Heart right ventricle (tissue), 16 donors: Measurements from ENCODE around the gene DDRGK1. TPM values are rescaled to one million over a fixed set of nuclear protein-coding genes. Genes with fewer than 3 reads are reported as not detected.
A peak's percentile ranks its signal among the peaks of the same experiment; 100 is the strongest.

Source experiments
- ATAC-seq, 8 donors: fragments of 200-7000 bp; cut with Tn5 transposase; one replicate each; pipeline ENCODE4 v1.9.1; 2020; ENCODE audit warnings: mild to moderate bottlenecking in 8 of 8, moderate library complexity in 8 of 8, moderate number of reproducible peaks in 1 of 8
- DNase-seq, 2 donors: peaks; one replicate each; pipeline ENCODE4 v3.0.0-alpha.2; 2020
- H3K27ac ChIP-seq, 10 donors: fragments of 200-600 bp; sonication (generic) in 2 of 10; one replicate each; pipeline versions ENCODE4 v1.5.0 to v1.8.0; 2020 to 2022; ENCODE audit warnings: mild to moderate bottlenecking in 3 of 10
- H3K27me3 ChIP-seq, 7 donors: fragments of 200-600 bp; one replicate each; pipeline ENCODE4 v1.8.0; 2021 to 2022; ENCODE audit warnings: mild to moderate bottlenecking in 2 of 7
- H3K36me3 ChIP-seq, 9 donors: fragments of 200-600 bp; sonication (generic) in 1 of 9; one replicate each; pipeline versions ENCODE4 v1.5.0 to v1.8.0; 2020 to 2022; ENCODE audit warnings: mild to moderate bottlenecking in 2 of 9
- H3K4me1 ChIP-seq, 9 donors: fragments of 200-600 bp; sonication (generic) in 1 of 9; one replicate each; pipeline versions ENCODE4 v1.5.0 to v1.8.0; 2020 to 2022; ENCODE audit warnings: mild to moderate bottlenecking in 4 of 9
- H3K4me3 ChIP-seq, 10 donors: fragments of 200-600 bp; sonication (generic) in 2 of 10; one replicate each; pipeline versions ENCODE4 v1.5.0 to v1.8.0; 2020 to 2022; ENCODE audit warnings: mild to moderate bottlenecking in 7 of 10, moderate library complexity in 2 of 10
- H3K9me3 ChIP-seq, 11 donors: fragments of 200-600 bp in 10 of 11; sonication (generic) in 2 of 11; one replicate each; pipeline versions ENCODE4 v1.5.0 to v1.8.0; 2013 to 2022; ENCODE audit warnings: mild to moderate bottlenecking in 2 of 11, control low read depth in 1 of 11, moderate library complexity in 1 of 11
- WGBS, 2 donors: extraction: QIAGEN DNeasy Blood & Tissue Kit; methylation state at CpG; one replicate each; pipeline ENCODE4 v1.1.7; 2013; ENCODE audit warnings: inconsistent platforms in 1 of 2; 5-methylcytosine and 5-hydroxymethylcytosine counted together
- intact Hi-C, 10 donors: fragments of 100-400 bp; cut with DNase I; formaldehyde crosslinking; loops; one replicate each; pipeline versions ENCODE4 v1.11.1 to v1.14.2; 2022
- polyA plus RNA-seq, 2 donors: library from polyadenylated mRNA; stranded (reverse); fragments of 200-250 nt; gene quantifications; one replicate each; pipeline ENCODE4 v1.2.3, GENCODE V29; 2013
- total RNA-seq, 10 donors: library from RNA; stranded (reverse); fragmentation: NEBNext Ultra II Directional in 3 of 10; extraction: Animal tissue kit (Norgen Biotek cat#: 25700) in 3 of 10; gene quantifications; one replicate each; pipeline versions ENCODE4 v1.2.1 to v1.2.4, GENCODE V29; 2021 to 2023
- TF ChIP-seq, protein P1 (sequence below), 9 donors: fragments of 200-600 bp; sonication (generic) in 2 of 9; IDR thresholded peaks; one replicate each; pipeline versions ENCODE4 v1.5.0 to v1.8.0; 2021 to 2022; ENCODE audit warnings: antibody characterized with exemption in 9 of 9, mild to moderate bottlenecking in 5 of 9, moderate library complexity in 1 of 9
- donor health status: Arrhythmogenic right ventricular cardiomyopathy.
- donor health status: ischemic (EF 13 %, LVEDD 7.1; RV severe dilation, severe dysfunction).
- donor health status: healthy with polysubstance abuse.
- donor health status: DM: no; HTN: yes; CAD: no.
- donor health status: DM: no; HTN: no; CAD: no.
- donor health status: ischemic (EF 25% LVEDD 6.9; RV normal size, moderate dysfunction).
- donor health status: ischemic (EF 25% LVEDD 5.7; RV mildly dilated, moderate dysfunction).
- donor health status: healthy.
- donor health status: DM: yes; HTN: yes; CAD: no.
- donor health status: Ischemic cardiomyopathy.
- donor health status: ischemic (EF 35%, LVEDD 5.7; RV mildly dilated, moderate dysfunction).
- donor health status: nonischemic (EF 11% LVEDD 7.7; RV severe dilation, severe dysfunction).
- donor health status: DM: yes; HTN: yes; CAD: no.
- donor health status: PGD.
- donor health status: ischemic (EF 29% LVEDD 5.4; RV normal size, mild dysfunction).
- donor health status: nonischemic (EF 23%, LVEDD 6.1; RV moderate dilation, normal function).

The DDRGK1 gene
- total and polyA plus RNA-seq, 12 donors, result 25.2 to 77.1 (median 30.9) TPM

DNA sequence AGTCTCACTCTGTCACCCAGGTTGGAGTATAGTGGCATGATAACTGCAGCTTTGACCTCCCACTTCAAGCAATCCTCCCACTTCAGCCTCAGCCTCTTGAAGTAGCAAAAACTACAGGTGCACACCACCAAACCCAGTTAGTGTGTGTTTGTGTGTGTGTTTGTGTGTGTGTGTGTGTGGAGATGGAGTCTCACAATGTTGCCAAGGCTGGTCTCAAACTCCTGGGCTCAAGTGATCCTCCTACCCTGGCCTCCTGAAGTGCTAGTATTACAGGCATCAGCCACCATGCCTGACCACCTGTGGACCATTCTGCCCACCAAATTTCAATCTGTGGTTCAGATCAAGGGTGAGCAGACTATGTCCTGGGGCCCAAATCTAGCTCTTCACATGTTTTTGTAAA, 53.6 kb downstream of the DDRGK1 start:
- ATAC-seq, result no peak
- Histone ChIP-seq H3K36me3 (peaks cover 0 to 72% (median 24%) of the 10 kb centered on the region in 9 donors), H3K27ac (no peak overlapping the region), H3K9me3 (no peaks in the 10 kb centered on the region), H3K4me3 (no peak overlapping the region), H3K4me1 (peaks cover 4 to 59% (median 24%) of the 10 kb centered on the region in 9 donors), H3K27me3 (no peaks in the 10 kb centered on the region)
- TF ChIP-seq, protein P1, sequence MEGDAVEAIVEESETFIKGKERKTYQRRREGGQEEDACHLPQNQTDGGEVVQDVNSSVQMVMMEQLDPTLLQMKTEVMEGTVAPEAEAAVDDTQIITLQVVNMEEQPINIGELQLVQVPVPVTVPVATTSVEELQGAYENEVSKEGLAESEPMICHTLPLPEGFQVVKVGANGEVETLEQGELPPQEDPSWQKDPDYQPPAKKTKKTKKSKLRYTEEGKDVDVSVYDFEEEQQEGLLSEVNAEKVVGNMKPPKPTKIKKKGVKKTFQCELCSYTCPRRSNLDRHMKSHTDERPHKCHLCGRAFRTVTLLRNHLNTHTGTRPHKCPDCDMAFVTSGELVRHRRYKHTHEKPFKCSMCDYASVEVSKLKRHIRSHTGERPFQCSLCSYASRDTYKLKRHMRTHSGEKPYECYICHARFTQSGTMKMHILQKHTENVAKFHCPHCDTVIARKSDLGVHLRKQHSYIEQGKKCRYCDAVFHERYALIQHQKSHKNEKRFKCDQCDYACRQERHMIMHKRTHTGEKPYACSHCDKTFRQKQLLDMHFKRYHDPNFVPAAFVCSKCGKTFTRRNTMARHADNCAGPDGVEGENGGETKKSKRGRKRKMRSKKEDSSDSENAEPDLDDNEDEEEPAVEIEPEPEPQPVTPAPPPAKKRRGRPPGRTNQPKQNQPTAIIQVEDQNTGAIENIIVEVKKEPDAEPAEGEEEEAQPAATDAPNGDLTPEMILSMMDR (IDR thresholded peaks at IDR 0.05), result no peak
- DNase-seq, result no peak
- intact Hi-C loops, result no loop called here

DNA sequence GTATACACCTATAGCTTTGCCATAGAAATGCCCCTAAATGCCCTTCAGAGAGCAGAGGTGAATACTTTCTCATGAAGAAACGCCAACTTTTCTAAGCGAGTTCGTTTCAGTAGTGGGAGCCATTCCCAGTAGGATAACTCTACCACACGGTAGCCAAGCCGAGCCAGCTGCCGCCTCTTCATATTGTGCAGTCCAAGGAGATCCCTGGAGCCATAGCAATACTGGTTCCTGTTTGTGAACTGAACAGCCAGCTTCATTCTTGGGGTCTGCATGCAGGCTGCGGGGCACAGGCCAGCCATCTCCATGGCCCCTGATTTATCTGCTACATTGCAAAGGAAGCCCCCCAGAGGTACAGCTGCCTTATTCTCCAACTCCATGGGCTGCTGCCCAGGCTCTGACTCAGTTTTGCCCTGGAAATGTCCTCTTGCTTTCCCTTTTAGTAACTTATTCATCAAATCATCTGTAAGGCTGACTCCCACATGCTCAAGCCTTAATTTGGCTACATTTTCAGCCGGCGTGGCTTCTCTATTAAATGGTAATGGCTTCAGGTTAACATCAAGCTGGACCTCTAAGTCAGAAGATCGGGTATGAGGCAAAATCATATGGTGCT, 57.6 kb downstream of the DDRGK1 start:
- H3K27ac ChIP-seq, result no peak overlapping the region
- peak in 4 of 8 donors; percentile 17 to 59 (median 38) for ATAC-seq
- H3K4me1 ChIP-seq, result peaks cover 2 to 30% (median 9%) of the 10 kb centered on the region in 9 donors
- intact Hi-C loops, result no loop called here
- peaks cover 0 to 59% (median 14%) of the 10 kb centered on the region in 9 donors for H3K36me3 ChIP-seq
- TF ChIP-seq, protein P1 (IDR thresholded peaks at IDR 0.05), result no peak
- 84 to 88% methylated on average over 10 of the region's 10 CpGs for WGBS, 2 donors
- peaks cover 0 to 9% (median 0%) of the 10 kb centered on the region in 11 donors for H3K9me3 ChIP-seq
- H3K27me3 ChIP-seq, result no peaks in the 10 kb centered on the region
- no peak overlapping the region for H3K4me3 ChIP-seq
- no peak for DNase-seq

GRCh38 chr20:3141757-3142156, 62.7 kb downstream of the DDRGK1 start:
- peaks cover 0 to 24% (median 0%) of the 10 kb centered on the region in 9 donors for H3K36me3 ChIP-seq
- no peak overlapping the region for H3K27ac ChIP-seq
- H3K4me3 ChIP-seq, result no peak overlapping the region
- H3K9me3 ChIP-seq, result peaks cover 0 to 9% (median 0%) of the 10 kb centered on the region in 11 donors
- no peaks in the 10 kb centered on the region for H3K27me3 ChIP-seq
- no peak for DNase-seq
- TF ChIP-seq, protein P1 (IDR thresholded peaks at IDR 0.05), result no peak
- no peak for ATAC-seq
- intact Hi-C loops, result no loop called here
- WGBS, 2 donors, result 97 to 98% methylated on average over 3 of the region's 3 CpGs
- H3K4me1 ChIP-seq, result peaks cover 0 to 6% (median under 1%) of the 10 kb centered on the region in 9 donors

Other genes with a start within 250 kb of the DDRGK1 start
- gene GNRH2, start 161.1 kb downstream of the DDRGK1 start, total RNA-seq, result under 1 TPM in 1 of 10 donors, not detected in 9; 0.47 TPM
- not detected for gene GNRH2, start 161.1 kb downstream of the DDRGK1 start, polyA plus RNA-seq
- 10 to 100 TPM; 39.1 to 60.8 (median 51.5) TPM for gene MRPS26, start 158.6 kb downstream of the DDRGK1 start, total RNA-seq
- 100 to 1,000 TPM; 115 to 119 TPM for gene MRPS26, start 158.6 kb downstream of the DDRGK1 start, polyA plus RNA-seq
- 1 to 10 TPM in 1 of 10 donors, under 1 TPM in 2, not detected in 7; 0.56 to 1.3 (median 0.59) TPM for gene OXT, start 133.1 kb downstream of the DDRGK1 start, total RNA-seq
- under 1 TPM in 1 of 2 donors, not detected in 1; 0.35 TPM for gene OXT, start 133.1 kb downstream of the DDRGK1 start, polyA plus RNA-seq
- gene AVP, start 120.0 kb downstream of the DDRGK1 start, total RNA-seq, result not detected
- gene AVP, start 120.0 kb downstream of the DDRGK1 start, polyA plus RNA-seq, result not detected
- 10 to 100 TPM; 22.1 to 32.4 (median 27.9) TPM for gene FASTKD5, start 44.8 kb downstream of the DDRGK1 start, total RNA-seq
- 10 to 100 TPM in 1 of 2 donors, 1 to 10 TPM in 1; 7.5 to 22.7 TPM for gene FASTKD5, start 44.8 kb downstream of the DDRGK1 start, polyA plus RNA-seq
- 1 to 10 TPM; 3.0 to 5.9 (median 4.0) TPM for gene UBOX5, start 44.8 kb downstream of the DDRGK1 start, total RNA-seq
- gene UBOX5, start 44.8 kb downstream of the DDRGK1 start, polyA plus RNA-seq, result 1 to 10 TPM; 2.1 to 3.3 TPM
- 10 to 100 TPM in 4 of 10 donors, 1 to 10 TPM in 6; 7.1 to 27.0 (median 9.7) TPM for gene LZTS3, start 31.1 kb downstream of the DDRGK1 start, total RNA-seq
- 1 to 10 TPM; 7.9 to 9.1 TPM for gene LZTS3, start 31.1 kb downstream of the DDRGK1 start, polyA plus RNA-seq
- 10 to 100 TPM; 15.8 to 26.3 (median 21.5) TPM for gene ITPA, start 4.8 kb upstream of the DDRGK1 start, total RNA-seq
- 10 to 100 TPM; 51.1 to 53.6 TPM for gene ITPA, start 4.8 kb upstream of the DDRGK1 start, polyA plus RNA-seq
- 1 to 10 TPM in 1 of 10 donors, under 1 TPM in 9; 0.06 to 1.6 (median 0.45) TPM for gene SLC4A11, start 34.5 kb upstream of the DDRGK1 start, total RNA-seq
- gene SLC4A11, start 34.5 kb upstream of the DDRGK1 start, polyA plus RNA-seq, result under 1 TPM; 0.19 to 0.51 TPM
- 10 to 100 TPM; 15.8 to 32.2 (median 25.2) TPM for gene DNAAF9, start 203.0 kb upstream of the DDRGK1 start, total RNA-seq
- 10 to 100 TPM in 1 of 2 donors, 1 to 10 TPM in 1; 6.4 to 13.9 TPM for gene DNAAF9, start 203.0 kb upstream of the DDRGK1 start, polyA plus RNA-seq